Lung (tissue), 12 donors: ENCODE measurements around the gene SLC9C2. TPM values are rescaled to one million over a fixed set of nuclear protein-coding genes. Genes with fewer than 3 reads are reported as not detected.
"Not testable (repeated sequence)": the region's sequence is repeated elsewhere in the genome, so short reads cannot be mapped to it uniquely, and the experiment has no call there.

Experiments
- ATAC-seq: fragments of 200-7000 bp; cut with Tn5 transposase; one replicate; pipeline ENCODE4 v1.9.1; 2020; ENCODE audit warnings: moderate number of reproducible peaks; ENCODE audit not compliant: insufficient read depth, low FRiP score
- DNase-seq, 3 donors: peaks; one replicate each; pipeline ENCODE4 v3.0.0-alpha.2; 2013 to 2017
- H3K27ac ChIP-seq, 2 donors: one replicate each; pipeline ENCODE4 v1.5.1; 2013; ENCODE audit warnings: mild to moderate bottlenecking in 2 of 2, moderate library complexity in 2 of 2, control low read depth in 1 of 2, inconsistent platforms in 1 of 2, low read depth in 1 of 2, low read length in 1 of 2
- H3K27me3 ChIP-seq, 3 donors: one replicate each; pipeline ENCODE4 v1.5.1; 2013; ENCODE audit warnings: low read length in 2 of 3; ENCODE audit not compliant: control insufficient read depth in 3 of 3, insufficient read depth in 3 of 3
- H3K36me3 ChIP-seq, 4 donors: one replicate each; pipeline ENCODE4 v1.5.1; 2013; ENCODE audit warnings: low read length in 4 of 4, mild to moderate bottlenecking in 1 of 4, moderate library complexity in 1 of 4; ENCODE audit not compliant: control insufficient read depth in 4 of 4, insufficient read depth in 4 of 4
- H3K4me1 ChIP-seq, 5 donors: one replicate each; pipeline ENCODE4 v1.5.1; 2013; ENCODE audit warnings: low read length in 5 of 5, mild to moderate bottlenecking in 2 of 5, moderate library complexity in 1 of 5; ENCODE audit not compliant: control insufficient read depth in 5 of 5, insufficient read depth in 5 of 5
- H3K4me3 ChIP-seq: one replicate; pipeline ENCODE4 v1.5.1; 2013; ENCODE audit warnings: mild to moderate bottlenecking, control low read depth, moderate library complexity
- H3K9ac ChIP-seq, 2 donors: one replicate each; pipeline ENCODE4 v1.5.1; 2013; ENCODE audit warnings: low read length in 2 of 2, control low read depth in 1 of 2; ENCODE audit not compliant: insufficient read depth in 1 of 2
- H3K9me3 ChIP-seq, 4 donors: one replicate each; pipeline ENCODE4 v1.5.1; 2013; ENCODE audit warnings: low read length in 3 of 4, mild to moderate bottlenecking in 1 of 4, moderate library complexity in 1 of 4; ENCODE audit not compliant: control insufficient read depth in 4 of 4, insufficient read depth in 3 of 4
- WGBS, 2 donors: extraction: QIAGEN DNeasy Blood & Tissue Kit; methylation state at CpG; one replicate each; pipeline ENCODE4 v1.1.7; 2013; 5-methylcytosine and 5-hydroxymethylcytosine counted together
- polyA plus RNA-seq, 2 donors: library from polyadenylated mRNA; stranded (reverse); fragments of 200-250 nt; gene quantifications; one replicate each; pipeline ENCODE4 v1.2.1, GENCODE V29; 2013
- total RNA-seq, 2 donors: library from RNA; depleted of rRNA in 1 of 2; stranded (reverse); fragments of >200 nt in 1 of 2; gene quantifications; one replicate each; pipeline ENCODE4 v1.2.1, GENCODE V29; 2014 to 2021
- TF ChIP-seq, protein P1 (sequence below): IDR thresholded peaks from 2 replicates; pipeline ENCODE4 v1.5.1; 2012; ENCODE audit warnings: mild to moderate bottlenecking; ENCODE audit errors: control extremely low read depth, extremely low read depth
- donor health status: control.
- donor health status: control.
- donor health status: Bipolar disorder and iron deficiency.
- donor health status: healthy.
- donor health status: DM: yes; HTN: yes; CAD: no.

The SLC9C2 gene
- total and polyA plus RNA-seq, 4 donors, result 0.05 to 0.98 (median 0.60) TPM

DNA sequence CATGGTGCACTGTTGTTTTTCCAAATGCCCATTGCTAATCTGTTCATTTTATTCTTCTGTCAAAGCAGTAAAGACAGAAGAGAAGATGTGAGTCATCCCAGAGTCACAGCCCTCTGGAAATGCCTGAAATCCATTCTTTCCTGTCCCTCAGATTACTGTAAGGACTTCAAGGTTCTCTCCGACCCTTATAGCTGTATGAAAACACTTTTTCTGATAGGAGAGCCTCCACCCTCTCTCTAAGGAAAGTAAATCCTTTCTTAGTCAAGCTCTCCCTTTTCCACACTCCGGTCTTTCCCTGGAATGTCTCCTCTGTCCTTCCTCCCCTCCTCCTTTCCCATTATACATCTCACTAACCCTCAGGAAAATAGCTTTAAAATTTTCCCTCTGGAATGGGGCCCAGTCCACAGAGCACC lies 129.3 kb downstream of the SLC9C2 start:
- H3K27ac ChIP-seq, result no peak overlapping the region

GRCh38 chr1:173470608-173471007 lies 132.3 kb downstream of the SLC9C2 start:
- Histone ChIP-seq H3K4me3 (no peak overlapping the region), H3K27ac (no peak overlapping the region), H3K9me3 (peaks cover 0 to 4% (median 3%) of the 10 kb centered on the region in 4 donors), H3K27me3 (no peaks in the 10 kb centered on the region), H3K4me1 (peaks cover 0 to 20% (median 2%) of the 10 kb centered on the region in 5 donors), H3K9ac (no peak overlapping the region), H3K36me3 (no peaks in the 10 kb centered on the region)
- TF ChIP-seq, protein P1, sequence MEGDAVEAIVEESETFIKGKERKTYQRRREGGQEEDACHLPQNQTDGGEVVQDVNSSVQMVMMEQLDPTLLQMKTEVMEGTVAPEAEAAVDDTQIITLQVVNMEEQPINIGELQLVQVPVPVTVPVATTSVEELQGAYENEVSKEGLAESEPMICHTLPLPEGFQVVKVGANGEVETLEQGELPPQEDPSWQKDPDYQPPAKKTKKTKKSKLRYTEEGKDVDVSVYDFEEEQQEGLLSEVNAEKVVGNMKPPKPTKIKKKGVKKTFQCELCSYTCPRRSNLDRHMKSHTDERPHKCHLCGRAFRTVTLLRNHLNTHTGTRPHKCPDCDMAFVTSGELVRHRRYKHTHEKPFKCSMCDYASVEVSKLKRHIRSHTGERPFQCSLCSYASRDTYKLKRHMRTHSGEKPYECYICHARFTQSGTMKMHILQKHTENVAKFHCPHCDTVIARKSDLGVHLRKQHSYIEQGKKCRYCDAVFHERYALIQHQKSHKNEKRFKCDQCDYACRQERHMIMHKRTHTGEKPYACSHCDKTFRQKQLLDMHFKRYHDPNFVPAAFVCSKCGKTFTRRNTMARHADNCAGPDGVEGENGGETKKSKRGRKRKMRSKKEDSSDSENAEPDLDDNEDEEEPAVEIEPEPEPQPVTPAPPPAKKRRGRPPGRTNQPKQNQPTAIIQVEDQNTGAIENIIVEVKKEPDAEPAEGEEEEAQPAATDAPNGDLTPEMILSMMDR, result no peak
- DNase-seq, result no peak
- ATAC-seq, result no peak
- WGBS, 2 donors, result 94 to 97% methylated on average over 4 of the region's 4 CpGs

More for the DNA sequence above, 129.3 kb downstream of the SLC9C2 start:
- Histone ChIP-seq H3K9me3 (peaks cover 0 to 4% (median under 1%) of the 10 kb centered on the region in 4 donors), H3K36me3 (no peaks in the 10 kb centered on the region), H3K9ac (no peak overlapping the region), H3K27me3 (no peaks in the 10 kb centered on the region), H3K4me3 (no peak overlapping the region), H3K4me1 (peaks cover 2 to 33% (median 8%) of the 10 kb centered on the region in 5 donors)
- WGBS, 2 donors, result 59 to 78% methylated on average over 2 of the region's 2 CpGs
- DNase-seq (no peak), ATAC-seq (no peak)
- TF ChIP-seq, protein P1, result no peak

DNA sequence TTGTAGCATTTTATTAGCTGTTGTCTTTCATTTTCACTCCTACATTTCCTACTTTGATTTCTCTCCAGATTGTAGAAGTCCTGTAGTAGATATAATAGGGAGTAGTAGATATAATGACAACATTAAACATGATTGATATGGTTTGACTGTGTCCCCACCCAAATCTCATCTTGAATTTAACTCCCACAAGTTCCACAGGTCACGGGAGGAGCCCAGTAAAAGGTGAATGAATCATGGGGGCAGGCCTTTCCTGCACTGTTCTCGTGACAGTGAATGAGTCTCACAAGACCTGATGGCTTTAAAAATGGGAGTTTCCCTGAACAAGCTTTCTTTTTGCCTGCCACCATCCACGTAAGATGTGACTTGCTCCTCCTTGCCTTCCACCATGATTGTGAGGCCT lies 133.2 kb downstream of the SLC9C2 start:
- Histone ChIP-seq H3K4me1 (peaks cover 0 to 12% (median 0%) of the 10 kb centered on the region in 5 donors), H3K9me3 (peaks cover 0 to 6% (median 4%) of the 10 kb centered on the region in 4 donors), H3K36me3 (no peaks in the 10 kb centered on the region), H3K4me3 (no peak overlapping the region), H3K27ac (no peak overlapping the region), H3K27me3 (no peaks in the 10 kb centered on the region), H3K9ac (no peak overlapping the region)
- 94 to 97% methylated on average over 3 of the region's 3 CpGs for WGBS, 2 donors
- no peak for ATAC-seq
- TF ChIP-seq, protein P1, result no peak
- DNase-seq, result no peak

- Histone ChIP-seq H3K9me3 (peaks cover 3 to 6% (median 4%) of the 10 kb centered on the region in 4 donors), H3K36me3 (no peaks in the 10 kb centered on the region), H3K27ac (no peak overlapping the region), H3K9ac (no peak overlapping the region), H3K4me3 (no peak overlapping the region), H3K27me3 (no peaks in the 10 kb centered on the region), H3K4me1 (no peaks in the 10 kb centered on the region)
- ATAC-seq, result no peak
- TF ChIP-seq, protein P1, result no peak
- no peak for DNase-seq
- WGBS, 2 donors, result 92 to 94% methylated on average over 4 of the region's 4 CpGs
Measured at GRCh38 chr1:173467426-173467825, 135.4 kb downstream of the SLC9C2 start.

DNA sequence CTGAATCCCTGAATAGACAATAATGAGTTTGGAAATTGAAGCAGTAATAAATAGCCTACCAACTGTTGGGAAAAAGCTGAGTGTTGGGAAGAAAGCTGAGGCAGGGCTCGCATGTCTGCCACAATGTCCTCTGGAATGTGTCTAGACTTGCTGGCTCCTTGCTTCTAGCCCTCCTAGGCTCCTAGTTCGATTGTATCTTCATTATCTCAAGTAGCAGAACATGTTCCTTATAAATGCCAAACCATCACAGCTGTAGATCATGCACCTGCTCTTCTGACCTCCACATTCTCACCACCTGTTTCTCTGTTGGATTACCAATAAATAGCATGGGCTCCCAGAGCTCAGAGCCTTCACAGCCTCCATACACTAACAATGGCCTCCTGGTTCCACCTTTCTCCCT lies 138.7 kb downstream of the SLC9C2 start:
- H3K4me1 ChIP-seq, H3K4me3 ChIP-seq, H3K27ac ChIP-seq, H3K9me3 ChIP-seq, H3K9ac ChIP-seq, ATAC-seq, H3K27me3 ChIP-seq, DNase-seq: not testable (repeated sequence)
- H3K36me3 ChIP-seq, result peaks cover 12 to 14% (median 13%) of the 10 kb centered on the region in 4 donors
- WGBS, 2 donors, result 82 to 92% methylated on average over 2 of the region's 2 CpGs

- H3K9ac ChIP-seq, H3K27ac ChIP-seq, ATAC-seq, H3K27me3 ChIP-seq, H3K4me3 ChIP-seq, H3K4me1 ChIP-seq, H3K9me3 ChIP-seq, DNase-seq: not testable (repeated sequence)
- WGBS, 2 donors, result 95 to 97% methylated on average over 2 of the region's 2 CpGs
- H3K36me3 ChIP-seq, result peaks cover 12 to 14% (median 13%) of the 10 kb centered on the region in 4 donors
Measured at GRCh38 chr1:173462666-173463065, 140.2 kb downstream of the SLC9C2 start.
